ENCODE data around the gene SMTN.
"Not testable (repeated sequence)": the region's sequence is repeated elsewhere in the genome, so short reads cannot be mapped to it uniquely, and the experiment has no call there.

SMTN gene

DNA sequence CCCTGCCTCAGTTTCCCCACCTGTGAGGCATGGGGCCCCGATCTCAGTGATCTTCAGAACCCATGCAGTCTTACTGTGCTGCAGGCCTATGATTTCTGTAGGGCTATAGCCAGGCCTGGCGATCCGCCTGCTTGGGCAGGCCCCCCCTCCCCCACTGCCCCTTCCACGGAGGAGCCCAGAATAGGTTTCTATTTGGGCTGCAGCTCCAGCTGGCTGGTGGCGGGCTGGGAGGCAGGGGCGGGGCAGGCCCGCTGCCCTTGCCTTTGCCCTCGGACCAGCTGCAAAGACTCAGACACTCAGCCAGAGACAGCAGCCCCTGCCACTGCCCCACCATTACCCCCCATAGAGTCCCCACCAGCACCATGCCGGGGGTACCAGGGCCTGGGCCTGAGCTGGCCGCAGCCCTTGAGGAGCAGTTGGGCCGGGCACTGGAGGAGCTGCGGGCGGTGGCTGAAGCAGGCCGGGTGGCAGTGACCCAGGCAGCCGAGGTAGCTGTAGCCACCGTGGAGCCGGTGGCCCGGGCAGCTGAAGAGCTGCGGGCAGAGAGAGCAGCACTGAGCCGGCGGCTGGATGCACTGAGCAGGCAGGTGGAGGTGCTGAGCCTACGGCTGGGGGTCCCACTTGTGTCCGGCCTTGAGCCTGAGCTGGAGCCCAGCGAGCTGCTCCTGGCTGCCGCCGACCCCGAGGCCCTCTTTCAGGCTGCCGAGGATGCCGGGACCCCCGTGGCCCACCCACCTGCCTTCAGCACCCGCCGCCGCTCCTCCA, 12.2 kb downstream of the SMTN start:
- no peak for DNase-seq (ENCODE audit: low read depth)
- TF ChIP-seq, protein P1, sequence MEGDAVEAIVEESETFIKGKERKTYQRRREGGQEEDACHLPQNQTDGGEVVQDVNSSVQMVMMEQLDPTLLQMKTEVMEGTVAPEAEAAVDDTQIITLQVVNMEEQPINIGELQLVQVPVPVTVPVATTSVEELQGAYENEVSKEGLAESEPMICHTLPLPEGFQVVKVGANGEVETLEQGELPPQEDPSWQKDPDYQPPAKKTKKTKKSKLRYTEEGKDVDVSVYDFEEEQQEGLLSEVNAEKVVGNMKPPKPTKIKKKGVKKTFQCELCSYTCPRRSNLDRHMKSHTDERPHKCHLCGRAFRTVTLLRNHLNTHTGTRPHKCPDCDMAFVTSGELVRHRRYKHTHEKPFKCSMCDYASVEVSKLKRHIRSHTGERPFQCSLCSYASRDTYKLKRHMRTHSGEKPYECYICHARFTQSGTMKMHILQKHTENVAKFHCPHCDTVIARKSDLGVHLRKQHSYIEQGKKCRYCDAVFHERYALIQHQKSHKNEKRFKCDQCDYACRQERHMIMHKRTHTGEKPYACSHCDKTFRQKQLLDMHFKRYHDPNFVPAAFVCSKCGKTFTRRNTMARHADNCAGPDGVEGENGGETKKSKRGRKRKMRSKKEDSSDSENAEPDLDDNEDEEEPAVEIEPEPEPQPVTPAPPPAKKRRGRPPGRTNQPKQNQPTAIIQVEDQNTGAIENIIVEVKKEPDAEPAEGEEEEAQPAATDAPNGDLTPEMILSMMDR (conservative IDR thresholded peaks at IDR 0.05; ENCODE audit: low read length) = no peak
- no peak overlapping the region for H3K4me3 ChIP-seq (ENCODE audit: low read length)

DNA sequence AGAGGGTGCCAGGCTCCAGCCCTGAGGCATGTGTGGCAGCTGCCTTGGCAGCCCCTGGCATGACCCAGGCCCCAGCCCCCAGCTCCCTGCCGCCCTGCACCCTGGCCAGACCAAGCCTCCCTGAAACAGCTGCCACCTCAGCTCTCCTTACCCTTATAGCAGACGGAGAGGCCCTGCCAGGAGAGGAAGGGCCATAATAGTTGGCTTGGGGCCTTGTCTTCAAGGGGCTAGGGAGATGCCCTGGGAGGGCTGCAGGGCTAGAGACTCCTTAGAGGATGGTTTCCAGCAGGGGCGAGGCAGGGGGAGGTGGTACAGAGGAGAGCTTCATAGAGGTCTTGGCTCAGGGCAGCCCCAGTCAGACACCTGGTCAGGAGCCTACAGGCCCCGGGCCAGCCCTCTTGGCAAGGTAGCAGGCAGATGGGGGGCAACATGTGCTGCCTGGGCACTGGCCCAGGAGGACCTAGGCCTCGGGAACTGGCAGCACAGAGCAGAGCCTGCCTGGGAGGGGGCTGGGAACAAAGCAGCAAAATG, 13.0 kb downstream of the SMTN start:
- H3K4me3 ChIP-seq (ENCODE audit: low read length) = no peak overlapping the region
- TF ChIP-seq, protein P1 (conservative IDR thresholded peaks at IDR 0.05; ENCODE audit: low read length) = no peak
- no peak for DNase-seq (ENCODE audit: low read depth)

DNA sequence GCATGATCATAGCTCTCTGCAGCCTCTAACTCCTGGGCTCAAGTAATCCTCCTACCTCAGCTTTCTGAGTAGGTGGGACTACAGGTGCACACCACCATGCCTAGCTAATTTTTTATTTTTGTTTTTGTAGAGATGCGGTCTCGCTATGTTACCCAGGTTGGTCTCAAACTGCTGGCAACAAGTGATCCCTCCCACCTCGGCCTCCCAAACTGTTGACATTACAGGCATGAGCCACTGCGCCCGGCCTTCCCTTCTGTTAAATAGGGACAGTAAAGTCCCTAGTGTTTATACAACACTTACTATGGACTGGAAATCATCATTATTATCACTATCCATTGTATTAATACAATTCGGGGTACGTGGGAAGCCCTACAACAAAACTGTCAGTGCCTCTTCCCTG, 13.6 kb downstream of the SMTN start:
- H3K4me3 ChIP-seq (ENCODE audit: low read length) = no peak overlapping the region
- no peak for DNase-seq (ENCODE audit: low read depth)
- TF ChIP-seq, protein P1 (conservative IDR thresholded peaks at IDR 0.05; ENCODE audit: low read length) = no peak

DNA sequence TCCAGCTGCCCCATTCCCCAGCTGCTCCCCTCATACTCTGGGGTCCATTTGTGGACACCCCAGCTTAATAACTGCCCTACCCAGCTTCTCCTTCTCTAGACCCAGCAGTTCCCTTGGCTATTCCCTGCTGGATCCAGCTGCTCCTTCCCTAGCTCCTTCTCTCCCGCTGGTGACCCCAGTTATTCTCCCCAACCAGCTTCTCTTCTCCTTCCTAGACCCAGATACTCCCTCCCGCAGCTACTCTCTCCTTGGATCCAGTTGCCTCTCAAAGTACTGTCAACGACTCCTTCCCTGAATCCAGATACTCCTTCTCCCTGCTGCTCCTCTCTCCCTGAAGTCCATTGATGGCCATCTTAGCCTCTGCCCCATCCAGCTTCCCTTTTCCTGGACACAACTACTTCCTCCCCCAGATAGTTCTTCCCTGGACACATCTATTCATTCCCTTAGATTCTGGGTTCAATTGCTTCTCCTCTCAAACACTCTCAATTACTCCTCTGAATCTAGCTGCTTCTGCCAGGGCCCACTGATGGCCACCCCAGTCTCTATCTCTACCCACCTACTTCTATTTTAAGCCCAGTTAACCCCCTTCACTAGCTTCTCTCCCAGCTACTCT, 14.6 kb downstream of the SMTN start:
- TF ChIP-seq, protein P1 (conservative IDR thresholded peaks at IDR 0.05; ENCODE audit: low read length) = no peak
- H3K4me3 ChIP-seq (ENCODE audit: low read length) = no peak overlapping the region
- DNase-seq (ENCODE audit: low read depth) = no peak

DNA sequence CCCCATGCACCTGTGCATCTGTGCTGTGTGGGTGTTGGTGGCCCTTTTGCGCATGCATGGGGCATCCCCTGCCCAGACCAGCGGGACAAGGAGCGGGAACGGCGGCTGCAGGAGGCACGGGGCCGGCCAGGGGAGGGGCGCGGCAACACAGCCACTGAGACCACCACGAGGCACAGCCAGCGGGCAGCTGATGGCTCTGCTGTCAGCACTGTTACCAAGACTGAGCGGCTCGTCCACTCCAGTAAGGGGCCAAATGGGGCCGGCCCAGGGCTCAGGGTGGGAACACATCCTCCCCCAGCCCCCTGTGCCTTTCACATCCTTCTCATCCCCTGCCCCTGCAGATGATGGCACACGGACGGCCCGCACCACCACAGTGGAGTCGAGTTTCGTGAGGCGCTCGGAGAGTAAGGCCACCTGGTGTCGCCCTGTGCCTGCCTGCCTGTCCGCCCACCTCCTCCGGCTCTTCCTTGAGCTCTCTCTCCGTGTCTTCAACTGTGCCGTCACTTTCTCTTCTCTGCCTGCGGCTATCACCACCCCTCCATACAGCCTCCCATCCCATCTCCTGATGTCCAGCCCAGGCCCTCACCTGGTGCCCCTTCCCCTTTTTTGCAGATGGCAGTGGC, 15.7 kb downstream of the SMTN start:
- TF ChIP-seq, protein P1 (conservative IDR thresholded peaks at IDR 0.05; ENCODE audit: low read length) = no peak
- no peak overlapping the region for H3K4me3 ChIP-seq (ENCODE audit: low read length)
- no peak for DNase-seq (ENCODE audit: low read depth)

DNA sequence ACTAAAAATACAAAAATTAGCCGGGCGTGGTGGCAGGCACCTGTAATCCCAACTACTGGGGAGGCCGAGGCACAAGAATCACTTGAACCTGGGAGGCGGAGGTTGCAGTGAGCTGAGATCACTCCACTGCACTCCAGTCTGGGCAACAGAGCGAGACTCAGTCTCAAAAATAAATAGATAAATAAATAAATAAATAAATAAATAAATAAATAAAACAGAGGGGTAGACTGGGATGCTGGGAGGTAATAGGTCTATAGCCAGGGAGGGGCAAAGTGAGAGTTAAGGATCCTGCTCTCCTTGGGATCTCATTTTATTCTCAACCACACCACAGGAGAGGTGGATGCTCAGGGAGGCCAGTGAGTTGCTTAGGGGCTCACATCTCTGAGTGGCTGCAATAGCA, 16.4 kb downstream of the SMTN start:
- H3K4me3 ChIP-seq (ENCODE audit: low read length); DNase-seq (ENCODE audit: low read depth): not testable (repeated sequence)

- H3K4me3 ChIP-seq (ENCODE audit: low read length) = no peak overlapping the region
- no peak for DNase-seq (ENCODE audit: low read depth)
- TF ChIP-seq, protein P1 (conservative IDR thresholded peaks at IDR 0.05; ENCODE audit: low read length) = no peak
These were observed 17.0 kb downstream of the SMTN start for GRCh38 chr22:31097941-31098631.
